ENCODE results near the gene LILRB4. TPM values are rescaled to one million over a fixed set of nuclear protein-coding genes. Genes with fewer than 3 reads are reported as not detected.
A peak's percentile ranks its signal among the peaks of the same experiment; 100 is the strongest.
"Not testable (repeated sequence)": the region's sequence is repeated elsewhere in the genome, so short reads cannot be mapped to it uniquely, and the experiment has no call there.

The LILRB4 gene
- total RNA-seq, 1 experiment from 2014 or later, result not detected

- no peak for DNase-seq (ENCODE audit: low read depth)
These were observed 12.6 kb upstream of the LILRB4 start for GRCh38 chr19:54650108-54650655.

GRCh38 chr19:54653181-54653809, 9.5 kb upstream of the LILRB4 start:
- peak; percentile 39 for DNase-seq (ENCODE audit: low read depth)

- DNase-seq (ENCODE audit: low read depth), result no peak
These were observed 8.1 kb upstream of the LILRB4 start for GRCh38 chr19:54654447-54655321.

GRCh38 chr19:54659300-54659699, 3.5 kb upstream of the LILRB4 start:
- DNase-seq (ENCODE audit: low read depth), result no peak

GRCh38 chr19:54660306-54660705, 2.5 kb upstream of the LILRB4 start:
- DNase-seq (ENCODE audit: low read depth), result no peak

GRCh38 chr19:54660964-54661363, 1.8 kb upstream of the LILRB4 start:
- no peak for DNase-seq (ENCODE audit: low read depth)

- DNase-seq (ENCODE audit: low read depth), result no peak
These were observed 821 bp upstream of the LILRB4 start for GRCh38 chr19:54661846-54662481.

GRCh38 chr19:54665530-54665929, 2.7 kb downstream of the LILRB4 start:
- DNase-seq (ENCODE audit: low read depth), result no peak

GRCh38 chr19:54667217-54667616, 4.4 kb downstream of the LILRB4 start:
- no peak for DNase-seq (ENCODE audit: low read depth)

GRCh38 chr19:54668353-54668752, 5.6 kb downstream of the LILRB4 start:
- no peak for DNase-seq (ENCODE audit: low read depth)

- no peak for DNase-seq (ENCODE audit: low read depth)
These were observed 8.0 kb downstream of the LILRB4 start for GRCh38 chr19:54670576-54671357.

GRCh38 chr19:54673222-54673621, 10.4 kb downstream of the LILRB4 start:
- DNase-seq (ENCODE audit: low read depth), result no peak

- peak; percentile 24 for DNase-seq (ENCODE audit: low read depth)
These were observed 11.3 kb downstream of the LILRB4 start for GRCh38 chr19:54674021-54674617.

- DNase-seq (ENCODE audit: low read depth), result peak; percentile 42
These were observed 13.5 kb downstream of the LILRB4 start for GRCh38 chr19:54676210-54676834.

- DNase-seq (ENCODE audit: low read depth), result no peak
These were observed 14.4 kb downstream of the LILRB4 start for GRCh38 chr19:54677217-54677616.

- not testable (repeated sequence) for DNase-seq (ENCODE audit: low read depth)
These were observed 18.8 kb downstream of the LILRB4 start for GRCh38 chr19:54681596-54681995.

- no peak for DNase-seq (ENCODE audit: low read depth)
These were observed 19.6 kb downstream of the LILRB4 start for GRCh38 chr19:54682306-54682856.

GRCh38 chr19:54684527-54684926, 21.7 kb downstream of the LILRB4 start:
- peak; percentile 60 for DNase-seq (ENCODE audit: low read depth)

- no peak for DNase-seq (ENCODE audit: low read depth)
These were observed 29.0 kb downstream of the LILRB4 start for GRCh38 chr19:54691582-54692297.

- DNase-seq (ENCODE audit: low read depth), result no peak
These were observed 29.5 kb downstream of the LILRB4 start for GRCh38 chr19:54692298-54692615.
